PC-9 (cell line): ENCODE results near the gene SEMG1. TPM values are rescaled to one million over a fixed set of nuclear protein-coding genes. Genes with fewer than 3 reads are reported as not detected.

Experiments used
- BruUV-seq: library from RNA; stranded (reverse); fragments of 400-500 nt; replicated peaks from 2 replicates; lab custom pipeline; 2021; lab: Mats Ljungman, UMichigan
- CTCF ChIA-PET: fragments of 300-600 bp; sonication (Branson Sonifier 250); formaldehyde crosslinking; loops from one replicate; lab custom pipeline; 2022; ENCODE audit warnings: antibody characterized with exemption; lab: Charles Lee
- POLR2A ChIA-PET: fragments of 300-600 bp; sonication (Branson Sonifier 250); formaldehyde crosslinking; loops from one replicate; lab custom pipeline; 2022; ENCODE audit warnings: antibody characterized with exemption; ENCODE audit not compliant: unreplicated experiment; lab: Charles Lee
- DNase-seq, 2 experiments: peaks; one replicate each; pipeline versions ENCODE4 v3.0.0 to v3.0.0-alpha.2; 2015 to 2022; ENCODE audit warnings: mixed read lengths in 1 of 2
- H2AFZ ChIP-seq: fragments of 200-600 bp; sonication (generic); 2 replicates; pipeline ENCODE4 v1.8.1; 2017; ENCODE audit warnings: antibody characterized with exemption
- H3F3A ChIP-seq: fragments of 200-600 bp; sonication (generic); 2 replicates; pipeline ENCODE4 v1.8.1; 2017; ENCODE audit warnings: antibody characterized with exemption, mild to moderate bottlenecking, low read depth; ENCODE audit not compliant: insufficient read depth
- H3K27ac ChIP-seq: fragments of 200-600 bp; sonication (generic); 2 replicates; pipeline ENCODE4 v1.6.1; 2016; ENCODE audit warnings: mixed run types
- H3K27me3 ChIP-seq: fragments of 200-600 bp; sonication (generic); 2 replicates; pipeline ENCODE4 v1.6.1; 2016; ENCODE audit warnings: low read depth, mixed run types; ENCODE audit not compliant: insufficient read depth
- H3K36me3 ChIP-seq: fragments of 200-600 bp; sonication (generic); 2 replicates; pipeline ENCODE4 v1.6.1; 2016; ENCODE audit warnings: low read depth, mixed run types
- H3K4me1 ChIP-seq: fragments of 200-600 bp; sonication (generic); replicated peaks from 2 replicates; pipeline ENCODE4 v1.6.1; 2016; ENCODE audit warnings: mixed run types; ENCODE audit not compliant: insufficient read depth
- H3K4me2 ChIP-seq: fragments of 200-600 bp; sonication (generic); 2 replicates; pipeline ENCODE4 v1.6.1; 2017; ENCODE audit warnings: mixed run types
- H3K4me3 ChIP-seq: fragments of 200-600 bp; sonication (generic); 2 replicates; pipeline ENCODE4 v1.6.1; 2016; ENCODE audit warnings: mixed run types
- H3K79me2 ChIP-seq: fragments of 200-600 bp; sonication (generic); 2 replicates; pipeline ENCODE4 v1.6.1; 2017; ENCODE audit warnings: low read depth, mixed run types
- H3K9me2 ChIP-seq: fragments of 200-600 bp; sonication (generic); 2 replicates; pipeline ENCODE4 v1.8.1; 2017; ENCODE audit warnings: mild to moderate bottlenecking; ENCODE audit not compliant: insufficient read depth
- H3K9me3 ChIP-seq: fragments of 200-600 bp; sonication (generic); 2 replicates; pipeline ENCODE4 v1.8.1; 2016; ENCODE audit warnings: low read depth; ENCODE audit not compliant: insufficient read depth
- H4K20me1 ChIP-seq: fragments of 200-600 bp; sonication (generic); 2 replicates; pipeline ENCODE4 v1.8.1; 2017; ENCODE audit not compliant: insufficient read depth
- CTCF ChIP-seq: fragments of 200-600 bp; sonication (generic); conservative IDR thresholded peaks from 2 replicates; pipeline ENCODE4 v1.6.1; 2017; ENCODE audit warnings: mixed run types, antibody characterized with exemption, mild to moderate bottlenecking, moderate library complexity
- EZH2 ChIP-seq: fragments of 200-600 bp; sonication (generic); IDR thresholded peaks from 2 replicates; pipeline ENCODE4 v1.8.0; 2017; ENCODE audit warnings: antibody characterized with exemption, low read depth
- intact Hi-C: fragments of 100-400 bp; cut with micrococcal nuclease; formaldehyde crosslinking; loops from one replicate; pipeline ENCODE4 v1.10.0; 2022; ENCODE audit not compliant: unreplicated experiment
- total RNA-seq: library from RNA; stranded (reverse); gene quantifications from 2 replicates; pipeline ENCODE4 v1.2.3, GENCODE V29; 2021

Gene SEMG1
- total RNA-seq, 1 experiment from 2014 or later = not detected

GRCh38 chr20:45212836-45213235 lies 6.0 kb downstream of the SEMG1 start:
- no TSS peak for BruUV-seq
- Histone ChIP-seq H3K9me3 (no peaks in the 10 kb centered on the region), H3K9me2 (no peaks in the 10 kb centered on the region), H3F3A (no peaks in the 10 kb centered on the region), H3K27ac (no peak overlapping the region), H2AFZ (no peak overlapping the region), H3K4me2 (no peak overlapping the region), H3K4me3 (no peak overlapping the region), H3K4me1 (no peaks in the 10 kb centered on the region), H4K20me1 (no peaks in the 10 kb centered on the region), H3K27me3 (no peaks in the 10 kb centered on the region), H3K79me2 (no peaks in the 10 kb centered on the region), H3K36me3 (no peaks in the 10 kb centered on the region)
- ChIA-PET POLR2A (no interaction called here), CTCF (no interaction called here)
- DNase-seq = no peak
- intact Hi-C loops = no loop called here
- TF ChIP-seq EZH2 = no peak
- TF ChIP-seq CTCF = no peak

- no peak overlapping the region for H3K27ac ChIP-seq
- H3K9me2 ChIP-seq = no peaks in the 10 kb centered on the region; the same call in 1 of the 2 replicates
- no peak overlapping the region for H3K4me3 ChIP-seq
- H3K4me2 ChIP-seq = no peak overlapping the region
- no peaks in the 10 kb centered on the region for H4K20me1 ChIP-seq
- ChIA-PET CTCF (no interaction called here), POLR2A (no interaction called here)
- no peaks in the 10 kb centered on the region for H3K79me2 ChIP-seq
- TF ChIP-seq EZH2 (no peak), CTCF (no peak)
- H3K9me3 ChIP-seq = no peaks in the 10 kb centered on the region
- H3K27me3 ChIP-seq = no peaks in the 10 kb centered on the region
- H3K4me1 ChIP-seq = peaks cover 16% of the 10 kb centered on the region
- BruUV-seq = no TSS peak
- intact Hi-C loops = no loop called here
- no peak overlapping the region for H2AFZ ChIP-seq
- H3K36me3 ChIP-seq = no peaks in the 10 kb centered on the region
- peaks cover 8% of the 10 kb centered on the region; the same call in 1 of the 2 replicates for H3F3A ChIP-seq
- peak in 1 of 2 experiments; percentile 46 for DNase-seq
Observed at GRCh38 chr20:45218124-45218523, 11.3 kb downstream of the SEMG1 start.

GRCh38 chr20:45218636-45219035 lies 11.8 kb downstream of the SEMG1 start:
- POLR2A ChIA-PET = no interaction called here
- Histone ChIP-seq H3K4me2 (no peak overlapping the region), H3K36me3 (no peaks in the 10 kb centered on the region), H3K27ac (no peak overlapping the region), H3F3A (peaks cover 8% of the 10 kb centered on the region; the same call in 1 of the 2 replicates), H3K4me1 (peaks cover 16% of the 10 kb centered on the region), H3K4me3 (no peak overlapping the region), H3K79me2 (no peaks in the 10 kb centered on the region), H3K9me3 (no peaks in the 10 kb centered on the region), H4K20me1 (no peaks in the 10 kb centered on the region), H3K9me2 (no peaks in the 10 kb centered on the region; the same call in 1 of the 2 replicates), H2AFZ (no peak overlapping the region), H3K27me3 (no peaks in the 10 kb centered on the region)
- TF ChIP-seq CTCF = no peak
- TF ChIP-seq EZH2 = no peak
- CTCF ChIA-PET = no interaction called here
- peak in 1 of 2 experiments; percentile 29 for DNase-seq
- BruUV-seq = no TSS peak
- intact Hi-C loops = no loop called here
